Measurements from ENCODE around the gene URAD.

URAD gene

DNA sequence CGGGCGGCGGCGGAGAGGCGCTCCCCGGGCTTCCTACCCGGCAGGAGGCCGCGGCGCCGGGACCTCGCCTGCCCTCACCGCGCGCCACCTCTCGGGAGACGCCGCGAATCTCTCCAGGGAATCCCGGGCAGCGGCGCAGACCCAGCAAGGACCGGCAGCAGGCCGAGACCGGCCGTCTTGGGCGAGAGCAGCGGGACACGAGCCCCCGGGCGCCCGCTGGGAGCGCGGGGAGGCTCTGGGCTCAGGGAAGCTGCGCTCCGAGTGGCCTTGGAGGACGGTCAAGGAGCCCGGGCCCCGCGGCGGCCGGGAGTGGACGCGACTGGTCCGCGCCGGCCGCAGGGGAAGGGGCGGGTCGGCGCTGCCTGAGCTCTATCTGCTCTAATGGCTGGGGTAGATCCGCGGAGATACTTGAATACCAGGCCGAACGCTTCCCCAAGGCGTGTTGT is 34.1 kb downstream of the URAD start:
- no peak for DNase-seq

DNA sequence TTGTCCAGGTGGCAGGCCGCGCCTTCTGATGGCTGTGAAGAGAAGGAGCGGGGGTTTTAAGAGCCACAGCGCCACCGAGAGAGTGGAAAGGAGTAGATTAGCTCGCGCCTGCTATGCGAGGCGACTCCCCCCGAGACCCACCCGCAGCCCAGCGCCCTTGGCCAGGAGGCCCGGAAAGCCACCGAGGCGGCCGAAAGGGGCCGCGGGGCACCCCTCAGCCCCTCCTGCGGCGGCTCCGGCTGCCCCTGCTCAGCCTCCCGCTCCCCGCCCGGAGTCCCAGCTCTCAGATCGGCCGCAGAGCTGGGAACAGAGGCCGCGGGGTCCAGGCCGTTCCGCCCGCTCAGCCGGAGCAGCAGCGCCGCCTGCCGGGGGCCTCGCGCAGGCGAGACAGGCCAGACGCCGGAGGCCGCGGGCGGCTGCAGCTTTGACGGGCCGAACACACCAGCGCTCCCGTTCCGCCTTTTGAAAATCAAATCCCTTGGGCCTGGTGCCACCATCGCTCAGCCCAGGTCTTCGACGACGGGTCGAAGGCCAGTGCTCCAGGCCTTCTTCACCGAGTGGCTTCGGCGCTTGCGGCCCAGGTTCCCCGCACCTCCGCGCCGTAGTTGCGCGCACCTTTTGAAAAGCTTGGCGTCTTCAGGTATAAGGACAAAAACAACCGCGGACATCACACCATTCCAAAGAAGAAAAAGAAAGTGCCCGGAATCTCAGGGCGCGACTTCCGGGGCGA is 34.7 kb downstream of the URAD start:
- DNase-seq, result peak; percentile 59

DNA sequence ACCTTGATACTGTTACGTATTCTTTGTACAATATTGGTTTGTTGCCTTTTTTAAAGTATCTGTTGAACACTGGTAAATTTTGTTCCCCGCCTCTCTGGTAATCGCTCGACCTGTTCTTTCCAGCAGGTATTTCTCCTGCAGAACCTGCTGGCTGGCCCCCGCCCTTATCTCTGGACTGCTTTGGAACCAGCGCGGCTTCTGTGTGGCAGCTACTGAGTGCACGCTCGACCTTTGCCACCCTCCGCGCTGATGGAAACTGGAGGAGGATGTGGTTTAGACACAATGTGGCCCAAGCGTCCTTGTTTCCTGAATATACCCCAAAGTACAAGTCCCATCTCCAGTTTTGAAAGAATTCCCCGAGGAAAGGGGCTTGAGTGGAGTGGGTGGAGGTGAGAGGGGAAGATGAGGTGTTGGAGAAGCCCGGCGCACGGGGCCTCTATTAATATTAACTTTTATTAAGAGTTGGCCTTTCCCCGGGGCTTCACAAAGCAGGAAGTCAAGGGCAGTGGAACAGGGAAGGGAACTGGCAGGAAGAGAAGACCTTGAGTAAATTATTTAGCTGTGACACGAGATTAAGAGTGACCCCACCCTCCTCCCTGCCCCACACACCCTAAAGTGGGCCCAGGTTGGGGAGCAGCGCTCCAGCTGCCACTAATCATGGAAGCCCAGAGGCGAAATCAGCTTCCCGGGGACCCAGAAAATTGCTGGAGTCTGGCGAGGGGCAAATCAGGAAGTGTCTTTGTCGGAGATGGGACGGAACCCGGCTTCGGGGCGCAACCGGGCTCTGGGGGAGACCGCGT is 35.4 kb downstream of the URAD start:
- DNase-seq, result no peak

DNA sequence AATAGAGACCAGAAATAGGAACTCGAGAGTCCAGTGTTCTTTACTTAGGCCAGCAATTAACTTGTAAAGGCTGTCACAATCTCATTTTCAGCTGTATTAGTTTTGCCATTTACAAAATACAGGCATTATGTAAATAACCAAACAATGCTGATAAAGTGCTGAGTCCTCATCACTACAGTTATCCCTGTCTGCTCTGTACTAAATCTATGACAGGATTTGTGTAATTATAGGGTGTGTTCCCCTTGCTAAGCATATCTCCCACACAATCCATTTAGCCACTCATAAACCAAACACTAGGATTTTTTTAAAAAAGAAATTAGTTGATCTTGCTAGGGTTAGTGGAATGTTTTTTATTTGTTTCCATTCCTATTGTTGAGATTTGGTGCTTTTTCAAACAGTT is 45.5 kb downstream of the URAD start:
- DNase-seq, result no peak

DNA sequence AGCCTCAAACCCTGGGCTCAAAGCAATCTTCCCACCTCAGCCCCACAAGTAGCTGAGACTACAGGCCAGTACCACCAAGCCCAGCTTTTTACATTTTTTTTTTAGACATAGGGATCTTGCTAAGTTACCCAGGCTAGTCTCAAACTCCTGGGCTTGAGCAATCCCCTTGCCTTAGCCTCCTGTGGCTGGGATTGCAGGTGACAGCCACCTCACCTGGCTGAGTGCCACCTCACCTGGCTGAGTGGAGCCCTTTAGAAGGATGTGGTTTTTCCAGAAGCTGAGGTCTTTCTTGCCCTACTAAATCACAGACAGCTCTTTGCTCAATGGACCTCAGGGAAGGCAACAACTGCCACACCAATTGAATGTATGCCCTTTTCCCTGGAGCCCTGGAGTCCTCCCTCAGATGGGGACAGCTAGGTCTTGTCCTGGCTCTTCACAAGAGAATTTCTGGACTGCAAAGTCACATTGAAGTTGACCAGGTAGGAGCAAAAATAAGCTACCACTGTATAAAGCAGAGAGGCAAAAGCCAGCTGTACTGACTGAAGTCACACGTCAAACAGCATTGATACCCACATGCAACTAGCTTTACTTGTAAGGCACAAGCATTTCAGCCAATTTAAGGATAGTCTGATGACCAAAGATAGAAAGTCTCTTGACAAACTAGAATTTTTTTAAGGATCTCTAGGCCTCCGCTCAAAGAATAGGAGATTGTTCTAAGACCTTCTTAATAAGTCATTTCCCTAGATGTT is 54.7 kb downstream of the URAD start:
- DNase-seq, result no peak

DNA sequence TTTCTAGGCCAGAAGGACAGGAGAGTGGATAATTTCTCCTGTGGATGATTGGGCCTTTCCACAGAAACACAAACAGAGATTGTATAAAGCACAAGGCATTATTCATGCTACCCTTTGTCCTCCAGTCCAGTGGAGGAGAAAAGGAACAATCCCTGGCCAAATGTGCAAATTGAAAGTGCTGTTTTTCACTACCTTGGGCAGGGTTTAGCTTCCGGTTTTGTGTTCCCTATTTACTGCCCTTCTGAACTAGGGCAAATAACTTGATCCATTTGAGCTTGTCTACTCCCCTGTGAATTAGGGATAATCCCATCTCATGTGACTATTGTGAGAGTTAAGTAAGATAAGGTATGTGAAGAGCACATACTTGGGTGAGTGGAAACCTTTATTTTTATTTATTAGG is 55.4 kb downstream of the URAD start:
- no peak for DNase-seq

DNA sequence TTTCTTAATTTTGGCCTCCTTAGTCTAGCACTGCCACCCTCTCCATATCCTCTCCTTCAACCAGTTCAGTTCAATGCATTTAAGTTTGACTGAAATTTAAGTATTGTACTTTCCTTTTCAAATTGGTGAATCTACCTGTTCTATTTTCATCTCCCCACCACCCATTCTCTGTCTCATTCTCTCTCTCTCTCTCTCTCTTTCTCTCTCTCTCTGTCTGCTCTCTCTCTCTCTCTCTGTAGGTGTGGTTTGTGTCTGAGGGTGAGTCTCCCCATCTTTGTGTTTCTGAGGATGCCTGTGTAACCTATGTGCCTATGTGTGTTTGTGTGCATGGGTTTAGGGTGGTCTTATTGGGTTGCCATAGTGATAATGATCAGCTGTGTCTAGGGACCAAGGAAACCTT is 58.6 kb downstream of the URAD start:
- DNase-seq, result no peak

DNA sequence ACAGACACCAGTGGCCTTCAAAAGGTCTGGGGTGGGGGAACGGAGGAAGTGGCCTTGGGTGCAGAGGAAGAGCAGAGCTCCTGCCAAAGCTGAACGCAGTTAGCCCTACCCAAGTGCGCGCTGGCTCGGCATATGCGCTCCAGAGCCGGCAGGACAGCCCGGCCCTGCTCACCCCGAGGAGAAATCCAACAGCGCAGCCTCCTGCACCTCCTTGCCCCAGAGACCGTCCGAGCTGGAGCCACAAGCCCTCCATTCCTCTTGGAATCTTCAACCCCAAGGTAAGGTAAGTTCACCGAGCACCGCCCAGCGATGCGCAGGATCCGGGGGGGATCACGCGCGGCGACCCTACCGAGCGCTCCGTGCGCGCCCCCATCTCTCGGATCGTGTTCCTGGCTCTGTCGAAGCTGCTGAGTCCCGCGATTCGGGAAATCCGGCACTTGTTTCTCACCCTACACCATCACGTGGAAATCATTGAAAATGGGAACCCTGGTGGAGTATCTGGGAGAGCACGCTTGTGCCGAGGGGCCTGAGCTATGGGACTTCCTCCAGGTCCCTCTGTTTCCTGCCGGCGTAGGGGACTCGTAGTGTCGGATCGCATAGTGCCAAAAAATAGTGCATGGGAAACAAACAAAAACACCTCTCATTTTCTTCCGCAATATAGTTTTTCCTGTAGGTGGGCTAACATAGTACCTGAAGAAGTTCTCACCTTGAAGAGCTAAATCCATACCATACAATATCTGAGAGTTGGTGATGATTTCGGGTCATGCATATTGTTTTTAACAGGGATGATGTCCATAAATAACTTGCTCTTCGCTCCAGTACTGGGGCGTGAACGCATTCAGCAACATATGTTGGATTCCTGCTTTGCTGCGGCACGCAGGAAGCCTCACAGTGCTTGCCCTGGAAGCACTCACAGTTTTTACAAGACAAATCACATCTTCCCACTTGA is 59.4 kb downstream of the URAD start:
- DNase-seq, result no peak

DNA sequence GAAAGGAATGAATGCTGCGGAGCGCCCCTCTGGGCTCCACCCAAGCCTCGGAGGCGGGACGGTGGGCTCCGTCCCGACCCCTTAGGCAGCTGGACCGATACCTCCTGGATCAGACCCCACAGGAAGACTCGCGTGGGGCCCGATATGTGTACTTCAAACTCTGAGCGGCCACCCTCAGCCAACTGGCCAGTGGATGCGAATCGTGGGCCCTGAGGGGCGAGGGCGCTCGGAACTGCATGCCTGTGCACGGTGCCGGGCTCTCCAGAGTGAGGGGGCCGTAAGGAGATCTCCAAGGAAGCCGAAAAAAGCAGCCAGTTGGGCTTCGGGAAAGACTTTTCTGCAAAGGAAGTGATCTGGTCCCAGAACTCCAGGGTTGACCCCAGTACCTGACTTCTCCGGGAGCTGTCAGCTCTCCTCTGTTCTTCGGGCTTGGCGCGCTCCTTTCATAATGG is 60.1 kb downstream of the URAD start:
- DNase-seq, result no peak
